ENCODE results near the gene PPFIBP1.
"Not testable (repeated sequence)": the region's sequence is repeated elsewhere in the genome, so short reads cannot be mapped to it uniquely, and the experiment has no call there.

PPFIBP1 gene

DNA sequence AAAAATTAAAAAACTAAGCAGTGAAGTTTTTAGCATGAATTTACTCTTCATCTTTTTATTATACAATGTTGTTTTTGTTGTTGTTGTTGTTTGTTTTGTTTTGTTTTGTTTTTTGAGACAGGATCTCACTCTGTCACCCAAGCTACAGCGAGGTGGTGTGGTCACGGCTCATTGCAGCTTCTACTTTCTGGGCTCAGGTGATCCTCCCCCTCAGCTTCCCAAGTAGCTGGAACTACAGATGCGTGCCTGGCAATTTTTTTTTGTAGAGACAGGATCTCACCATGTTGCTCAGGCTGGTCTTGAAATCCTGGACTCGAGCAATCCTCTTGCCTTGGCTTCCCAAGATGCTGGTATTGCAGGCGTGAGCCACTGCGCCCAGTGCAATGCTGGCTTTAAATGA lies 11.3 kb downstream of the PPFIBP1 start:
- no peak overlapping the region for H3K4me3 ChIP-seq (ENCODE audit: low read depth, low read length)
- TF ChIP-seq, protein P1, sequence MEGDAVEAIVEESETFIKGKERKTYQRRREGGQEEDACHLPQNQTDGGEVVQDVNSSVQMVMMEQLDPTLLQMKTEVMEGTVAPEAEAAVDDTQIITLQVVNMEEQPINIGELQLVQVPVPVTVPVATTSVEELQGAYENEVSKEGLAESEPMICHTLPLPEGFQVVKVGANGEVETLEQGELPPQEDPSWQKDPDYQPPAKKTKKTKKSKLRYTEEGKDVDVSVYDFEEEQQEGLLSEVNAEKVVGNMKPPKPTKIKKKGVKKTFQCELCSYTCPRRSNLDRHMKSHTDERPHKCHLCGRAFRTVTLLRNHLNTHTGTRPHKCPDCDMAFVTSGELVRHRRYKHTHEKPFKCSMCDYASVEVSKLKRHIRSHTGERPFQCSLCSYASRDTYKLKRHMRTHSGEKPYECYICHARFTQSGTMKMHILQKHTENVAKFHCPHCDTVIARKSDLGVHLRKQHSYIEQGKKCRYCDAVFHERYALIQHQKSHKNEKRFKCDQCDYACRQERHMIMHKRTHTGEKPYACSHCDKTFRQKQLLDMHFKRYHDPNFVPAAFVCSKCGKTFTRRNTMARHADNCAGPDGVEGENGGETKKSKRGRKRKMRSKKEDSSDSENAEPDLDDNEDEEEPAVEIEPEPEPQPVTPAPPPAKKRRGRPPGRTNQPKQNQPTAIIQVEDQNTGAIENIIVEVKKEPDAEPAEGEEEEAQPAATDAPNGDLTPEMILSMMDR (conservative IDR thresholded peaks at IDR 0.05; ENCODE audit: low read depth, low read length) = no peak
- no peak for DNase-seq (ENCODE audit: low read depth)

GRCh38 chr12:27537855-27538675 lies 14.1 kb downstream of the PPFIBP1 start:
- TF ChIP-seq, protein P1 (conservative IDR thresholded peaks at IDR 0.05; ENCODE audit: low read depth, low read length) = no peak
- DNase-seq (ENCODE audit: low read depth) = no peak
- no peak overlapping the region for H3K4me3 ChIP-seq (ENCODE audit: low read depth, low read length)

GRCh38 chr12:27539191-27539631 lies 15.2 kb downstream of the PPFIBP1 start:
- no peak overlapping the region for H3K4me3 ChIP-seq (ENCODE audit: low read depth, low read length)
- peak; percentile 88 for DNase-seq (ENCODE audit: low read depth)
- TF ChIP-seq, protein P1 (conservative IDR thresholded peaks at IDR 0.05; ENCODE audit: low read depth, low read length) = no peak

- TF ChIP-seq, protein P1 (conservative IDR thresholded peaks at IDR 0.05; ENCODE audit: low read depth, low read length) = no peak
- peak; percentile 48 for DNase-seq (ENCODE audit: low read depth)
- no peak overlapping the region for H3K4me3 ChIP-seq (ENCODE audit: low read depth, low read length)
These were observed 17.2 kb downstream of the PPFIBP1 start for GRCh38 chr12:27541031-27541719.

DNA sequence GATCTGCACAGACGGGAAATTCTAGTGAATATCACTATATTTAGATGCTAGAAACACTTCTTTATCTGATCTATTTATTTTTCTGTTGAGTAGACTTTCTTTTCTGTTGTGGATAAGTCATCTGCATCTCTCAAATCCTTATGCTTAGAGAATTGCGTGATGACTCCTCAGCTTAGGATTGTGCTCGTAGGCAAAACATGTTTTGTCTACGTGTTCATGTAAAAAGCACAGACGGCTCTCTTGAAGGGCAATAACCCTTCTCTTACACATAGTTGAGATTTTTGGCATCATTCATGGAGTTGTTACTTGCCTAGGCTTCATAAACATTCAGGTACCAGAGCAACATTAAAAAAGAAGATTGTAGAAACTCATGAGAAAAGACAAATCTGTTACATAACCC lies 18.6 kb downstream of the PPFIBP1 start:
- peak; percentile 99 for DNase-seq (ENCODE audit: low read depth)
- H3K4me3 ChIP-seq (ENCODE audit: low read depth, low read length) = peak overlapping the region; percentile 4
- TF ChIP-seq, protein P1 (conservative IDR thresholded peaks at IDR 0.05; ENCODE audit: low read depth, low read length) = no peak

GRCh38 chr12:27544858-27545257 lies 20.9 kb downstream of the PPFIBP1 start:
- not testable (repeated sequence) for DNase-seq (ENCODE audit: low read depth); H3K4me3 ChIP-seq (ENCODE audit: low read depth, low read length)

DNA sequence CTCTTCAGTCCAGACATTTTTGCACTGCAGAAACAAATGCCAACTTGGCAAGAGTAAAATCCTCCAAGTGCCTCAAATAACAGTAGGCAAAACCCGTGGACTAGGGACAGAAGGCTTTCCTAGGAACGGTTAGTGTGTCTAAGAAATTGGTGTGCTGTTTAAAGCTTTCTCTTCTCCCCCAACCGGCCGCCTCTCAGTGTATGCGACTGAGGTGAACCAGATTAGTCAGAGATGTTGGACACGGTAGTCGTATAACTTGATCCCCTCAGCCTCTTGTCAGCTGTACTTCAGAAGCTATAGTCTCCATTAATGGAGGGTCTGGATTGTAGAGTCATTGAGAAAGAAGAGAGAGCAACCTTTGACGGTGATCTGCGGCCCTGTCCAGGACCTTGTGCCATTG lies 21.7 kb downstream of the PPFIBP1 start:
- DNase-seq (ENCODE audit: low read depth) = no peak
- TF ChIP-seq, protein P1 (conservative IDR thresholded peaks at IDR 0.05; ENCODE audit: low read depth, low read length) = no peak
- H3K4me3 ChIP-seq (ENCODE audit: low read depth, low read length) = no peak overlapping the region
